Stomach (tissue), 4 donors: ENCODE measurements around the gene COPS7B.

Experiments
- CTCF ChIP-seq, 7 experiments: fragments of 450-650 bp in 4 of 7; fragments of 200-600 bp in 3 of 7; sonication (generic) in 3 of 7; IDR thresholded peaks; one replicate each; pipeline ENCODE4 v1.5.1; 2016 to 2019; ENCODE audit warnings: antibody characterized with exemption in 7 of 7, control low read depth in 2 of 7, mild to moderate bottlenecking in 1 of 7
- EP300 ChIP-seq: sonication (generic); formaldehyde crosslinking; IDR thresholded peaks from one replicate; pipeline ENCODE4 v1.6.1; 2017; ENCODE audit warnings: antibody characterized with exemption
- POLR2A ChIP-seq, 4 donors: fragments of 450-650 bp; IDR thresholded peaks; one replicate each; pipeline ENCODE4 v1.6.1; 2016; ENCODE audit warnings: antibody characterized with exemption in 4 of 4, control low read depth in 2 of 4, mild to moderate bottlenecking in 1 of 4, moderate library complexity in 1 of 4
- POLR2AphosphoS5 ChIP-seq, 3 donors: sonication (generic); formaldehyde crosslinking; IDR thresholded peaks; one replicate each; pipeline ENCODE4 v1.6.1; 2016; ENCODE audit warnings: antibody characterized with exemption in 3 of 3

GRCh38 chr2:231780123-231780908 lies 5.9 kb upstream of the COPS7B start:
- TF ChIP-seq POLR2A (IDR thresholded peaks at IDR 0.05) = no peak
- TF ChIP-seq CTCF (IDR thresholded peaks at IDR 0.05) = no peak
- no peak for TF ChIP-seq POLR2AphosphoS5 (IDR thresholded peaks at IDR 0.05)
- TF ChIP-seq EP300 = no peak
